Liver (tissue), 3 donors: ENCODE data around the gene DDX21.

ENCODE experiments used
- ATF3 ChIP-seq: IDR thresholded peaks from 2 replicates; pipeline ENCODE4 v1.6.1; 2016; ENCODE audit warnings: antibody characterized with exemption
- EGR1 ChIP-seq, 2 donors: IDR thresholded peaks; 2 replicates each; pipeline ENCODE4 v1.6.1; 2016 to 2018; ENCODE audit warnings: antibody characterized with exemption in 2 of 2, low read depth in 2 of 2
- FOXA1 ChIP-seq: IDR thresholded peaks from 2 replicates; pipeline ENCODE4 v1.6.1; 2016; ENCODE audit warnings: antibody characterized with exemption
- HNF4A ChIP-seq, 2 donors: conservative IDR thresholded peaks; 2 replicates each; pipeline ENCODE4 v1.6.1; 2016; ENCODE audit warnings: antibody characterized with exemption in 2 of 2, mild to moderate bottlenecking in 2 of 2
- NR2F2 ChIP-seq: IDR thresholded peaks from 2 replicates; pipeline ENCODE4 v1.6.1; 2016; ENCODE audit warnings: antibody characterized with exemption
- RAD21 ChIP-seq, 2 donors: IDR thresholded peaks; 2 replicates each; pipeline ENCODE4 v1.6.1; 2016; ENCODE audit warnings: antibody characterized with exemption in 2 of 2, mild to moderate bottlenecking in 2 of 2
- RXRA ChIP-seq, 2 donors: IDR thresholded peaks; 2 replicates each; pipeline ENCODE4 v1.6.1; 2017 to 2018; ENCODE audit warnings: antibody characterized with exemption in 2 of 2, mild to moderate bottlenecking in 1 of 2
- TAF1 ChIP-seq: conservative IDR thresholded peaks from 2 replicates; pipeline ENCODE4 v1.6.1; 2016; ENCODE audit warnings: antibody characterized with exemption, mild to moderate bottlenecking
- YY1 ChIP-seq: IDR thresholded peaks from 2 replicates; pipeline ENCODE4 v1.6.1; 2016; ENCODE audit warnings: antibody characterized with exemption, mild to moderate bottlenecking
- TF ChIP-seq, protein P1 (sequence below): fragments of 150-350 bp; IDR thresholded peaks from 2 replicates; pipeline ENCODE4 v1.5.1; 2017; ENCODE audit warnings: improper control_type of control experiment, low read depth, low read length; ENCODE audit not compliant: missing input control
- TF ChIP-seq, protein P2 (sequence below): IDR thresholded peaks from 2 replicates; pipeline ENCODE4 v1.6.1; 2016; ENCODE audit warnings: antibody characterized with exemption, mild to moderate bottlenecking
- TF ChIP-seq, protein P3 (sequence below): IDR thresholded peaks from 2 replicates; pipeline ENCODE4 v1.6.1; 2016; ENCODE audit warnings: antibody characterized with exemption
- TF ChIP-seq, protein P4 (sequence below): IDR thresholded peaks from 2 replicates; pipeline ENCODE4 v1.6.1; 2016; ENCODE audit warnings: antibody characterized with exemption
- donor health status: healthy.
- donor health status: healthy.

GRCh38 chr10:68954904-68955303 lies 1.1 kb upstream of the DDX21 start:
- TF ChIP-seq, protein P1, sequence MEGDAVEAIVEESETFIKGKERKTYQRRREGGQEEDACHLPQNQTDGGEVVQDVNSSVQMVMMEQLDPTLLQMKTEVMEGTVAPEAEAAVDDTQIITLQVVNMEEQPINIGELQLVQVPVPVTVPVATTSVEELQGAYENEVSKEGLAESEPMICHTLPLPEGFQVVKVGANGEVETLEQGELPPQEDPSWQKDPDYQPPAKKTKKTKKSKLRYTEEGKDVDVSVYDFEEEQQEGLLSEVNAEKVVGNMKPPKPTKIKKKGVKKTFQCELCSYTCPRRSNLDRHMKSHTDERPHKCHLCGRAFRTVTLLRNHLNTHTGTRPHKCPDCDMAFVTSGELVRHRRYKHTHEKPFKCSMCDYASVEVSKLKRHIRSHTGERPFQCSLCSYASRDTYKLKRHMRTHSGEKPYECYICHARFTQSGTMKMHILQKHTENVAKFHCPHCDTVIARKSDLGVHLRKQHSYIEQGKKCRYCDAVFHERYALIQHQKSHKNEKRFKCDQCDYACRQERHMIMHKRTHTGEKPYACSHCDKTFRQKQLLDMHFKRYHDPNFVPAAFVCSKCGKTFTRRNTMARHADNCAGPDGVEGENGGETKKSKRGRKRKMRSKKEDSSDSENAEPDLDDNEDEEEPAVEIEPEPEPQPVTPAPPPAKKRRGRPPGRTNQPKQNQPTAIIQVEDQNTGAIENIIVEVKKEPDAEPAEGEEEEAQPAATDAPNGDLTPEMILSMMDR = no peak
- TF ChIP-seq RAD21 (IDR thresholded peaks at IDR 0.05) = no peak
- no peak for TF ChIP-seq FOXA1
- no peak for TF ChIP-seq RXRA (IDR thresholded peaks at IDR 0.05)
- TF ChIP-seq HNF4A (conservative IDR thresholded peaks at IDR 0.05) = no peak
- TF ChIP-seq, protein P2, sequence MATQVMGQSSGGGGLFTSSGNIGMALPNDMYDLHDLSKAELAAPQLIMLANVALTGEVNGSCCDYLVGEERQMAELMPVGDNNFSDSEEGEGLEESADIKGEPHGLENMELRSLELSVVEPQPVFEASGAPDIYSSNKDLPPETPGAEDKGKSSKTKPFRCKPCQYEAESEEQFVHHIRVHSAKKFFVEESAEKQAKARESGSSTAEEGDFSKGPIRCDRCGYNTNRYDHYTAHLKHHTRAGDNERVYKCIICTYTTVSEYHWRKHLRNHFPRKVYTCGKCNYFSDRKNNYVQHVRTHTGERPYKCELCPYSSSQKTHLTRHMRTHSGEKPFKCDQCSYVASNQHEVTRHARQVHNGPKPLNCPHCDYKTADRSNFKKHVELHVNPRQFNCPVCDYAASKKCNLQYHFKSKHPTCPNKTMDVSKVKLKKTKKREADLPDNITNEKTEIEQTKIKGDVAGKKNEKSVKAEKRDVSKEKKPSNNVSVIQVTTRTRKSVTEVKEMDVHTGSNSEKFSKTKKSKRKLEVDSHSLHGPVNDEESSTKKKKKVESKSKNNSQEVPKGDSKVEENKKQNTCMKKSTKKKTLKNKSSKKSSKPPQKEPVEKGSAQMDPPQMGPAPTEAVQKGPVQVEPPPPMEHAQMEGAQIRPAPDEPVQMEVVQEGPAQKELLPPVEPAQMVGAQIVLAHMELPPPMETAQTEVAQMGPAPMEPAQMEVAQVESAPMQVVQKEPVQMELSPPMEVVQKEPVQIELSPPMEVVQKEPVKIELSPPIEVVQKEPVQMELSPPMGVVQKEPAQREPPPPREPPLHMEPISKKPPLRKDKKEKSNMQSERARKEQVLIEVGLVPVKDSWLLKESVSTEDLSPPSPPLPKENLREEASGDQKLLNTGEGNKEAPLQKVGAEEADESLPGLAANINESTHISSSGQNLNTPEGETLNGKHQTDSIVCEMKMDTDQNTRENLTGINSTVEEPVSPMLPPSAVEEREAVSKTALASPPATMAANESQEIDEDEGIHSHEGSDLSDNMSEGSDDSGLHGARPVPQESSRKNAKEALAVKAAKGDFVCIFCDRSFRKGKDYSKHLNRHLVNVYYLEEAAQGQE = no peak
- TF ChIP-seq, protein P3, sequence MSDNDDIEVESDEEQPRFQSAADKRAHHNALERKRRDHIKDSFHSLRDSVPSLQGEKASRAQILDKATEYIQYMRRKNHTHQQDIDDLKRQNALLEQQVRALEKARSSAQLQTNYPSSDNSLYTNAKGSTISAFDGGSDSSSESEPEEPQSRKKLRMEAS = no peak
- TF ChIP-seq TAF1 = no peak
- TF ChIP-seq, protein P4, sequence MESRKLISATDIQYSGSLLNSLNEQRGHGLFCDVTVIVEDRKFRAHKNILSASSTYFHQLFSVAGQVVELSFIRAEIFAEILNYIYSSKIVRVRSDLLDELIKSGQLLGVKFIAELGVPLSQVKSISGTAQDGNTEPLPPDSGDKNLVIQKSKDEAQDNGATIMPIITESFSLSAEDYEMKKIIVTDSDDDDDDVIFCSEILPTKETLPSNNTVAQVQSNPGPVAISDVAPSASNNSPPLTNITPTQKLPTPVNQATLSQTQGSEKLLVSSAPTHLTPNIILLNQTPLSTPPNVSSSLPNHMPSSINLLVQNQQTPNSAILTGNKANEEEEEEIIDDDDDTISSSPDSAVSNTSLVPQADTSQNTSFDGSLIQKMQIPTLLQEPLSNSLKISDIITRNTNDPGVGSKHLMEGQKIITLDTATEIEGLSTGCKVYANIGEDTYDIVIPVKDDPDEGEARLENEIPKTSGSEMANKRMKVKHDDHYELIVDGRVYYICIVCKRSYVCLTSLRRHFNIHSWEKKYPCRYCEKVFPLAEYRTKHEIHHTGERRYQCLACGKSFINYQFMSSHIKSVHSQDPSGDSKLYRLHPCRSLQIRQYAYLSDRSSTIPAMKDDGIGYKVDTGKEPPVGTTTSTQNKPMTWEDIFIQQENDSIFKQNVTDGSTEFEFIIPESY = no peak
- no peak for TF ChIP-seq NR2F2
- TF ChIP-seq ATF3 = no peak
- TF ChIP-seq EGR1 (IDR thresholded peaks at IDR 0.05; ENCODE audit: low read depth in 2 of 2) = no peak
- no peak for TF ChIP-seq YY1
